Left renal pelvis (tissue), 4 donors: ENCODE measurements around the gene ZSWIM6. TPM values are rescaled to one million over a fixed set of nuclear protein-coding genes. Genes with fewer than 3 reads are reported as not detected.

Experiments used
- DNase-seq, 4 donors: peaks; one replicate each; pipeline ENCODE4 v3.0.0-alpha.2; 2013; ENCODE audit warnings: low read depth in 4 of 4, low spot score in 3 of 4
- polyA plus RNA-seq, 4 donors: library from polyadenylated mRNA; unstranded; fragments of 120-200 nt; gene quantifications; one replicate each; pipeline ENCODE4 v1.2.1, GENCODE V29; 2013; ENCODE audit not compliant: insufficient read length in 4 of 4

The ZSWIM6 gene
- polyA plus RNA-seq: 10 to 100 TPM; 17.9 to 33.0 (median 29.1) TPM

DNA sequence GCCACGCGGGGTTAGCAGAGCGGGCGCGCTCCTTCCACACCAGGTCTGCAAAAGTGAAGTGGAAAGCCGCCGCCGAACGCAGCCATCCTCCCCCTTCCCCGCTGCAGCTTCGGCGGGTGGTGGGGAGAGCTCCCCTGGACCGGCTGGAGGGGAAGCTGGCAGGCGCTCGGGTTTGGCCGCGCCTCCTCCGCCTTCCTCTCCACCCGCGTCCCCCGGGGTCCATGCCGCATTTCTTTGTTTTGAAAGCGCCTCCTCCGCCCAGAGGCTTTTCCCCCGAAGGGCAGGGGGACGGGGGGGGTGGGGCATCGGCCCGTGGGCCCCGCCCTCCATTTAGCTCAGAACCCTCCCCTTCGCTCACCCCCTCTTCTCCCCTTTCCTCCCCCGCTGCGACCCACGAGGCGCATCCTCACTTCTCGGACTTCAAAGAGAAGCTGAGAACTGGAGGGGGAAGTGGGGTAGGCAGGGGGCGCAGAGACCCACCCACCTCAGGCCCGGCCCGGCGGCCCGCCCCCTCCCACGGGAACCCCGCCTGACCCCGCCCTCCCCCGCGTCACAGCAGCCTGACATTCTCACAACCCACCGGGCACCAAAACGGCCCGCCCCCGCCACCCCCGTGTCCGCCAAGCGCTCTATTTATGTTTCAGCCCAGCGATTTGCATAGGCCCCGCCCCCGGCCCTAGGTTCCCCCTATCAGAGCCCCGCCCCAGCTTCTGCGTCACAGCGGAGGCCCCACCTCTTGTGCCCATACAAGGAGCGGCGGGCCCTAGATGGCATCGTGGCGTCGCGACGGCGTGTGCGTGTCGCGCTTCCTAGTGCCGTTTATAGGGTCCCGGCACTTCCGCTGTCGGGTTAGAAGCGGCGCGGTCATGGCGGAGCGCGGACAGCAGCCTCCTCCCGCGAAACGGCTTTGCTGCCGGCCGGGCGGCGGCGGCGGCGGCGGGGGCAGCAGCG, at the start of gene ZSWIM6:
Gene ZSWIM6, plus strand, starts transcription at position 852 of the 951 bp plus-strand sequence. Its CDS starts 15 bp downstream, at position 867.
- DNase-seq: peak; percentile 94 to 99 (median 97)

DNA sequence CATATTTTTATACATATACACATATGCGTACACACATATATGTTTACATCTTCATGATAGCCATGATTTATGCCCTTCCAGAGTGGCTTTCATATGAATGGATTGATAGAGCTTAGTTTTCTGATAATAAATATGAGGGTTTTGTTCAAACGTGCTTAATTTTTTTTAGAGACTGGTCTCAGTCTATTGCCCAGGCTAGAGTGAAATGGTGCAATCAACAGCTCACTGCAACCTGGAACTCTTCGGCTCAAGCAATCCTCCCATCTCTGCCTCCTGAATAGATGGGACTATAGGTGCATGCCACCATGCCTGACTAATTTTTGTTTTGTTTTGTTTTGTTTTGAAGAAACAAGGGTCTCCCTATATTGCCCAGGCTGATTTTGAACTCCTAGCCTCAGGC, 48.6 kb upstream of the ZSWIM6 start:
- no peak for DNase-seq

DNA sequence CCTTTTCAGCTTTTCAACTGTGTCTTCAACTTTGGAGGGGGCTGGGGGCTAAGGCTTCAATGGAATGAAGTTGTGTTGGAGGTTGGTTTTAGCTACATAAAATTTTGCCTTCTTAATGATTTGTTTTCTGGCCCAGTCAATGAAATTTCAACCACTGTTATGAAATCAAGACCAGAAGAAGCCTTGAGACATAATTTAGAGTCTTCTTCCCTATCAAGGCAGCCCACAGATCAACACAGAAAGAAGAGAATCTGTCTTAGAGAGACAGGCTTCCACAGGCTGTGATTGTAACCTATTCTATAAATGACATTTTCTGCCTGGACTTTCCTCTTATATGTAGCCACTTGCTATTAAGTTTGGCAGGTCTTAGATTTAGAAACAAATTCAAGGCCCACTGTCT, 46.5 kb upstream of the ZSWIM6 start:
- DNase-seq: no peak

DNA sequence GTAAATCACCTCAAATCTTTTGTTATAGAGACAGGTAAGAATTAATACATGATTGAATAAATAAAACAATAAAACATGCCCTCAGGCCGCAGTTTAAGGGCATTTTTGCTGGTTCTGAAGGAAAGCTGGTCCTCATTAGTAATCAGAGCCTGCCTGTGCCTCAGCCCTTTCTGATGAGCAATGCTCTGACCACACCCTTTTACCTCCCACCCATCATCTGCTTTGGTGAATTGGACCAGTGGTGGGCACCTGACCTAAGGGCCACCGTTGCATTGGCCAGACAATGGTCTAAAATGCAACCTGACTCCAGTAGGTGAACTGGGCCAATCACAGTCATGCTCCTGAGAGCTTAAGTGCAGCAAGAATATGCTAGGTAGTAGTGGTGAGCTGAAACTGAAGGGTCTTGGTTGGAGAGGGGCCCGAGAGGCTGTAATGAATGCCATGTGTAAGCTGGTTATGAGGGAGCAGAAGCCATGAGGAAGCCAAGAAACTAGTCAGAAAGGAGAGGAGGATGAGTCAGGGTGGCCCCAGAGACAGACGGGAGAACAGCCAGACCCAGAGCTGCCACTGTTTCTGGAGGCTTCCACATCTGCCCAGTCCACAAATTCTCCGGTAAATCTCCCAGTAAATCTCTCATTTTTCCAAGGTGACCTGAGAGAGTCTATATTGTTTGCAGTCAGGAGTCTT, 45.5 kb upstream of the ZSWIM6 start:
- no peak for DNase-seq

DNA sequence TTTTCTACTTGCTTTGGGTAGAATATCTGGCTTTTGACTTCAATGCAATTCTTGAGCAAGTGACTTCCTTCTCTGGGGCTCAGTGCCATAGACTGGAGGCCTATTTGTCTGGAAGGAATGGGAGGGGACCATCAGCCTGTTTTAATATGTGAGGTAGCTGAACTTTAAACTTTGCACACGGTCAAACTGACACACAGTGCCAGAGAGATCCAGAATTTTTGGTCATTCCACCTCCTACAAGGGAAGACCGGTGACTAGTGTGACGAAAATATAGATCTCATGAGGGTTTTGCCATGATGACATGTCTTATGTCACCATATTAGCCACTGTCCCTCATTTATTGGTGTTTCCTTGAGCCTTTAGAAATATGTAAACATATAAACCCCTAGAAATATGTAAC, 44.6 kb upstream of the ZSWIM6 start:
- DNase-seq: no peak

DNA sequence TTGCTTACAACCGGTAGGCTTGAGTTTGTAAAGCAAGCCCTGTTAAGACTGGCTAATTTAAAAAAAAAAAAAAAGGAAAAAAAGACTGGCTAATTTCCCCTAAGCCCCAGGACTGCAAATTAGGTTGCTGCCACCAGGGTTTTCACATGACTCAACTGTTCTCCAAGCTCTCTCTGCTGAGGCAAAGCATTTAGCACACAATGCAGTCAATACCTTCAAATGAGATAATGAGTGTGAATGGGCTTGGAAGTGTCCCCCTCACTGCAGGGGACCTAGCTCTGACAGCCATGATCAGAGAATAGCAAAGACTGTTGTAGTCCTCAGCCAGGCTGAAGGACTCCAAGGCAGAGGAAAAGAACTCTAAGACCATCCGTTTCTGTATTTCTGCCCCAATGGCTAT, 42.8 kb upstream of the ZSWIM6 start:
- no peak for DNase-seq

DNA sequence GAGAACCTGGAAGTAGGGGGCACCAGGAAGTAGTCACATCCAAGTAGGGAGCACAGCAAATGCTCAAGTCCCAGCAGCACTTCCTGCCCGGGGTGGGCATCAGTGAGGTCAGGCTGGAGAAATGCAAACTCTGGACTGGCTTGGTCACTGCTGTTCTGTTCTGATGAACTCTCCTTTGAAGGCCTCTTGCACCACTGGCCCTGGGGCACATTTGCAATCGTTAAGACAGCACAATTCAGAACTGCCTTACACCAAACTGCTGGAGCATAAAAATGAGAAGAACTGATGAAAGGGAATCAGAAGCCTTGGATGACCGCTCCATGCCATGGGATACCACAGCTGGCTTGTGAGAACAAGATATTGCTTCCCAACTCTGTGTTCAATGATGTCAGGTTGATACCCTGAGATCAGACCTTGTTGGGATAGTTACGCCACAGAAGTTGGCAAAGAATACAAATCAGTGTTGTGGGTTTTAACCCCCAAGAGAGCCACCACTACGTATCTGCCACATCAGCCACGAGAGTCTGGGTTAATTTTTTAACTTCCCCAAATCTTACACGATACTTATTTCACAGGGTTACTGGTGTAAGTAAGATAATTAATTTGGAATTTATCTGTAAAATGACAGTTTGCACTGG, 42.3 kb upstream of the ZSWIM6 start:
- no peak for DNase-seq

DNA sequence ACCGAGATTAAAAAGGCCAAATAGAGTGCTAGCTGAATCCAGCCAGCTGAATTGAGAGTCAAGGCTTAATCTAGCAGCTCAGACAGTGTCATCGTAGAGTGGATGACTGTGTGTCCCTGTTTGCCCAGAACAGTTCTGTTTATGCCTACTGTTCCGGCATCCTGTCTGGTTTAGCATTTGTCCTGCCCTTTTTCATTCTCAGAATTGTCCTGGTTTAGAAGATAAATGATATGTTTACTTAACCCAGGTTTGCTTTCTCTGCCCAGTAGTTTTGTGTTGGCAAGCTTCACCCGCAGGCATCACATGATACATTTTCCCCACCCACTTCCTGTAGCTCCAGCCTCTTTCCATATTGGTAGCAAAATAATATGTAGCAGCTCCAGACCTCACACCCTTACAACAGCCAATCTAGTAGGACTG, 41.3 kb upstream of the ZSWIM6 start:
- no peak for DNase-seq

DNA sequence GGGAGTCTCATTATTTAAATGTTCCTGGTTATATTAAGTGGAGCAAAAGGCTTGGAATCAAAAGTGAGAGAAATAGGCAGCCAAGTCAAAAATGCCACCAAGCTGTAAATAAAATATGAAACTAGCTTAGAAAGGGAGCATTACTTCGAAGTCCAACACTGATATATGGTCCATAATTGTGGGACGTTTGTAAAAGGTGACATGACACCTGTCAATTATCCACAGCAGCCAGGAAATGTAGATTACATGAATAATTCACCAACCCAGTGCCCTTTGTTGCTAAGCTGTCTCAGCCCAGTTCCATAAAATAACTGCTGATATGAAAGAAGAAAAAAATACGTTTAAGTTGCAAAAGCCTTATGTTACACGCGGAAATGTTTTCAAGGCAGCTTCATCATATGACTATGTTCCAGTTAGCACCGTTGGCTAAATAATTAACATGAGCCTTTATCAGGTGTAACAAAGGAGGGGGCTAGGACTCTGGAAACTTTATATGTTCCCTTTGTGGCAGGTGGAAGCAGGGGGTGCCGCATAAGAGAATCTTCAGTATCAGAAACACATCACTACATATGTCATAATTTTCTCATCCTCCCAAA, 39.9 kb upstream of the ZSWIM6 start:
- no peak for DNase-seq

DNA sequence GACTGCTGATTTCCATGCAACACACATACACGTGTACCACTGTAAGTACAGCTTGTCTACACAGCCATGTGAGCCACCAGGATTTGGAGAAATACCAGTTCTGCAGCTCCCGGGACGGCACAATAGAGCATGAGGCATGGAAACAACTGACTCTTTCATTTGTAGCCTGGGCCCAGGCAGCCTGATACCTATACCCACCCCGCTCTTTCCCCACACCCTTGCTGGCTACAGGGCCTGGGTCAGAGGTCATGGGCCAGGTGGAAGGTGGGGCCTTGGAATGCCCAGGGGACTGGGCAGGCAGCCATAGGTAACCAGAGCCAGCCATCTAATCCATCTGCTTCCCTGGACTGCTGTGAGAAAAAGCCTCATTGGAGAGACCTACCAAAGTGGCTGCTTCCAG, 39.0 kb upstream of the ZSWIM6 start:
- DNase-seq: no peak

DNA sequence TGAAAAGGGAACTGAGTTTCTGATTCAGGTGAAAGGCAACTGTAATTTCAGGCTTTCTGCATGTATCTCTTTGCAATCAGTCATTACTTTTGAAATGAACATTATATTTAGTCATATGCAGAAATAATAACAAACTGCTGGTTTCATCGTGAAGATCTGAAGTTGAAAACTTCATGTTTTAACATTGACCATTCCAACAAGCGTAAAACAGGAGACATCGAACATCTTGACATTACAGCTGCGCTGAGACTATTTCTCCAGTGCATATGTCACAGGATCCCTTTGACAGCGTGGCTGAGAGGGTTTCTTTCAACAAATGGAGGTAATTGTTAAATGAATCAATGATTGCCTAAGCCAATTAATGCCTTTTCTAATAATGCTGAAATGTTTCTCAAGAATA, 38.2 kb upstream of the ZSWIM6 start:
- no peak for DNase-seq

DNA sequence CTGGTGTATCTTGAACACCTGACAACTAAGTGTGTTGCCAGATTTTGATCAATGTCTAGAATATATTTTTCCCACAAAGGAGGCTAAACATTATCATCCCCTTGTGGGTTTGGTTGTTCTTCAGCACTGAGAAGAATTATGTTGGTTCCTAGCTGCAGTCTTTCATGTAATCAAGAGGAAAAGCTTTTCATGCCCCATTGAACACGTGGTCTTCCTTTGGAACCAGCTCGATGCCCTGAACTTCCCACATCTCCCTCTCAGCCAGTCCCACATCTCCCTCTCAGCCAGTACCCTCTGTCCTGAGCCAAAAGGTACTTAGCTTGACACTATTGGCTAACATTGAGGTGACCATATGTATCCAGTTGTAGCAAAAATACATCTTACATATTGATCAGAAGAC, 36.7 kb upstream of the ZSWIM6 start:
- no peak for DNase-seq

DNA sequence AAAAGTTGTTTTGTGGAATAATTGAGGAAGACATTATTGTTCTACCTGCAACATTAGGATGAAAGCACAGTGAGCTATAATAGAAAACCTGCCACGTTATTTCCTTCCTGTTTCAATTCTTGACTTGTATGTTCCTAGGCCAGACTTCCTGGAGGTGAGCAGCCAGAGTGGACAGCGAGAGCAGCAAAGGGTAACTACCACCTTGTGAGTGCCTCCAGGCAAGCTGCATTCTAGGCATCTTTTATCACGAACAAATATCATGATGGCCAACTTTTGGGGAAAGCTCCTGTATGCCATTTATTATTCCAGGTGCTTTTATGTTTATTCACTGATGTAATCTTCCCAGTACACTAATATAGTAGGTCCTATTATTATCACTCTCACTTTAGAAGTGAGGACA, 34.0 kb upstream of the ZSWIM6 start:
- DNase-seq: no peak

DNA sequence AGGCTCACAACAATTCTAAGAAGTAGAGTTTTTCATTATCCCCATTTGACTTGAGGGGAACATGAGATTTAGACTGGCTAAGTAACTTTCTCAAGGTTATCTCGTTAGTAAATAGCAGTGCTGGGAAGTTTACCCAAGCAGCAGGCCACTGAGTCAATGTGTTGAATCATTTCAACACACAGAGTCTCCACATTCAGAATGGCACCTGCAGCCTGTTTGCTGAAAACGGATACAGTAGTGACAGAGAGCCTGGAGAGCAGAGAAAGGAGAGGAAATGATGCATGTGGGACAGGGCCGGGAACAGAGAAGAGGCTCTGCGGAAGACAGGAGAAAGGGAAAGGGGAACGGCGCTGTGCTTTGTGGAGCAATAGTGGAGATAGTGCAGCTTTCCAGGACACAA, 33.5 kb upstream of the ZSWIM6 start:
- DNase-seq: no peak

DNA sequence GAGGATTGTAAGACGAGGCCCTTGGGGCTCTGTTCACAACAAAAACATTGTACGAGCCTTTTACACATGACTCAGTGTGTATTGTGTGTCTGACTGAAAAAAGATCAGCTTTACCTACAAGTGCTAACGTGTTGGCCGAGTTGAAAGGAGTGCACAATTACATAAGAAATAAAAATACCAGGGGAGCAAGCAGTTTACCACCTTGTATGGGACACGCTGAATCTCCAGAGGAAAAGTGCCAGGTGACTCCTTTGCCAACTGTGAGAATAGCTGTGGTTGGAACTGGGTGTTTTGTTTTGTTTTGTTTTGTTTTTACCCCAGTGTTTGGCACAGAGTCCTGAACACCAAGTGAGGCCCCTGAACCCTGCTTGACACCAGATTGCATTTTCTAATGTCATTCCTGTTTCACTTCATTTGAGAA, 32.8 kb upstream of the ZSWIM6 start:
- no peak for DNase-seq

DNA sequence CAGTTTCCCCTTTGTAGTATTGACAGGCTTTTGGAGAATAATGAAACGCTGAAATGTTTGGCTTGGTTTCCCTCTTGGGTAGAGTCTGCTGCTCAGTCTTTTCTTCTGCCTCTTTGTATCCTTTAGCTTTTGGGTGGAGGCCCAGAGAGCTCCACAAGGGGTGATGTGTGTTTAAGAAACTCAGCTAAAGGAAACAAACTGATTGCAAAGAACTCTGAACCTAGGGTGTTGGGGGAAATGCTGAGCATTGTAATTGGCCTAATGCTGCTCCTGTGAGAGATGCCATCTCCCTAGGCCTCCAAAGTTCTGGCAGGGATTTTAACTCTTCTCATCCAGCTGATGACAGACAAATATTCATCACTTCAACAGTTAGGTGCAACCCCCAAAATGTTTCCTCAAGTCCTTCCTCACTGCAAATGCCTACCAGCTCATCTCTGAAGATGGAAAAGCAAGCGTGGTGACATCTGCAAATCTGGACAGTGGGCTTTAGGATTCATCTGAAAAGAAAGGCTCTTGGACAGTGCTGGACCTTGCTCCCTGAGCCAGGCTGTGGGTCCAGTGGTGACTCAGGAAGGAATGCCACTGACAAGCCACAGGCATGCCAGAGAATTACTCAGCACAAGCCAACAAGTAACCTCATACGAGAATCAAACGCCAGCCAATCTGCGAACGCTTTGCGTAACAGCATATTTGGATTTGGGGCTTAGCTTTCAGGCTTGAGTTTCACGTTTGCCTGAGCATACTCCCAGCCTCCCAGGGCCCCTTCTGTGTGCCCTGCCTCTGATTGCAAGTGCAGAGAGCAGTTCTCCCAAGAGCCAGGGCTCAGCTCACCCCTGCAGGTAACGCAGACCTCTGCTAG, 30.5 kb upstream of the ZSWIM6 start:
- DNase-seq: no peak

DNA sequence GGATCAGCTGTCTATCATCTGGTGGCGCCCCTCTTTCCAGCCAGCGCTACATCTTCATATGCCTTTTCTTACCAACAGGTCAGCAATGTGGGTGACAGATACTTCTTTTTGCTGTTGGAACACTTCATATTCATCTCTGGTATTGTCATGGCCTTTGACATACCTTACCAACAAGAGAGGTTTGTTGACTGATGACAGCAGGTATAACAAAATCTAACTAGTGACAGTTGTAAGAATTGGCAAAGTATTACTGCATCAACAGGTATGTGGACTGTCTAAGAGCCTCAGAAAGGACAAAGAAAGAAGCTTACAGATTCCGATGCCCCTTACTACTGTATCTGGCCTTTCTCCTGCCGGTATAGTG, 29.9 kb upstream of the ZSWIM6 start:
- DNase-seq: no peak

DNA sequence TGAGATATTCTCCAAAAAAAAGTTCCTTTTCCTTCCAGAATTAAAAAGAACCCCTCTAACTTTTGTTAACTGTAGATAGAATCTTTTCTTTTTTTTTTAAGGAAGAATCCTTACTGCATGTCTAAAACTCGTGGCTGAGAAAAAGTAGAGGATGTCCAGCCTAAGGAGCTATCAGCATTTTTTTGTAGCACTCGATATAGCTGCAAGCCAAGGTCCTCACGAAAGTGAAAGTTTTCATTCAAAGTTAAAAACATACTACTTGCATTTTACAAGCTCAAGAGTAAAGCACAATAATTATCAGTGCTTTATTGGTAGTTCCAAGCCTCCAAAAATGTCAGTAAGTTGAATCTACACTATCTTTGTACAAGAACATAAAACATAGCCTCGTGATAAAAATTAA, 28.7 kb upstream of the ZSWIM6 start:
- DNase-seq: no peak

DNA sequence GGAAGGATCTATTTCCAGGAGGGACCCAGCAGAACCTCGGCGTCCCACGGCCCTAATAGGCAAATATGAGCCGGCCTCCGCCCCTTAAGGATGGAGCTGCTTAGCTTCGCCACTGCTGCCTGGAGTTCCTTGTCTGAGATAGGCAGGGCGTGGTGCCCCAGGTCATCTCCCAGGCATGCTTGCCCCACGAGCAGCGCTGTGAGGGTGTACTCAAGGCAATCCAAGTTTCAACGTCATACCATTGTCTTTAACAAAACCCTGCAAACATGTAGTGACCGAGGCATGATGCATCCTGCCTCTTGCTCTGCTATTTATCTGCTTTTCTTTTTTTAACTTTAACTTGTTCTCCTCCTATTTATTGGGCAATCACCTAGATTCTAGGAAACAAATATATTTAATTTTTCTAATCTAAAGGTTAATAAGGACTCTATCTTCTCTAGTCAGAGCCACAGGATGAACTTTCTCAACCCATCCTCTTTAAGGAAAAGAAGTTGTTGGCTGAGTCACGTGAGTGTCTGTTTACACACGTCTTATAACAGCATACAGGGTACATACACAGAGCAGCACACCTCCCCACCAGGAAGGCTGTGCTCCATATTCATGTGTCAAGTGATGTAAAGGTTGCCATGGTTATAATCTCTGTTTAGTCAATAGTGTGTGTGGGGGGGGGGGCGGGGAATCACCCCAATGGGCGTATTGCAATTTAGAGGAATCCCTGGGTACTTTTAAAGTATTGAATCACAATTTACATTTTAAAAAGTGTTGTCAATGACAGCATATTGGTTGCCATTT, 27.3 kb upstream of the ZSWIM6 start:
- DNase-seq: no peak
